SJSA1 (cell line): Measurements from ENCODE around the gene AAMP. TPM values are rescaled to one million over a fixed set of nuclear protein-coding genes. Genes with fewer than 3 reads are reported as not detected.

Experiments used
- DNase-seq, 2 experiments: peaks; one replicate each; pipeline ENCODE4 v3.0.0-alpha.2; 2015 to 2020; ENCODE audit warnings: low spot score in 2 of 2, low read depth in 1 of 2
- H3K27ac ChIP-seq: fragments of 250-450 bp; sonication (Bioruptor Pico); 2 replicates; pipeline ENCODE4 v1.5.1; 2020; ENCODE audit warnings: mild to moderate bottlenecking, moderate library complexity
- H3K27me3 ChIP-seq: fragments of 250-450 bp; sonication (Bioruptor Pico); replicated peaks from 2 replicates; pipeline ENCODE4 v1.5.1; 2020; ENCODE audit warnings: mild to moderate bottlenecking, moderate library complexity
- H3K36me3 ChIP-seq: fragments of 250-450 bp; sonication (Bioruptor Pico); 2 replicates; pipeline ENCODE4 v1.5.1; 2020; ENCODE audit warnings: mild to moderate bottlenecking
- H3K4me1 ChIP-seq: fragments of 250-450 bp; sonication (Bioruptor Pico); replicated peaks from 2 replicates; pipeline ENCODE4 v1.6.1; 2021; ENCODE audit warnings: mild to moderate bottlenecking
- H3K4me3 ChIP-seq: fragments of 250-450 bp; sonication (Bioruptor Pico); 2 replicates; pipeline ENCODE4 v1.5.1; 2020; ENCODE audit warnings: mild to moderate bottlenecking
- H3K9me3 ChIP-seq: fragments of 250-450 bp; sonication (Bioruptor Pico); replicated peaks from 2 replicates; pipeline ENCODE4 v1.5.1; 2020; ENCODE audit warnings: mild to moderate bottlenecking
- total RNA-seq: library from RNA; depleted of rRNA; stranded (reverse); fragments of >200 nt; shearing (Covaris generic); gene quantifications from 2 replicates; pipeline ENCODE4 v1.2.3, GENCODE V29; 2014

Gene AAMP
- total RNA-seq, 1 experiment from 2014 or later: 184 TPM

- Histone ChIP-seq H3K27me3 (no peaks in the 10 kb centered on the region), H3K36me3 (no peaks in the 10 kb centered on the region), H3K4me3 (no peak overlapping the region), H3K27ac (no peak overlapping the region), H3K4me1 (no peaks in the 10 kb centered on the region), H3K9me3 (no peaks in the 10 kb centered on the region)
- DNase-seq: no peak
Measured at GRCh38 chr2:218305383-218305782, 35.4 kb upstream of the AAMP start.

- no peaks in the 10 kb centered on the region for H3K36me3 ChIP-seq
- no peaks in the 10 kb centered on the region for H3K27me3 ChIP-seq
- no peak overlapping the region for H3K27ac ChIP-seq
- H3K4me1 ChIP-seq: no peaks in the 10 kb centered on the region
- no peaks in the 10 kb centered on the region for H3K9me3 ChIP-seq
- peak; percentile 73 to 82 for DNase-seq
- no peak overlapping the region for H3K4me3 ChIP-seq
Measured at GRCh38 chr2:218301176-218301819, 31.4 kb upstream of the AAMP start.

DNA sequence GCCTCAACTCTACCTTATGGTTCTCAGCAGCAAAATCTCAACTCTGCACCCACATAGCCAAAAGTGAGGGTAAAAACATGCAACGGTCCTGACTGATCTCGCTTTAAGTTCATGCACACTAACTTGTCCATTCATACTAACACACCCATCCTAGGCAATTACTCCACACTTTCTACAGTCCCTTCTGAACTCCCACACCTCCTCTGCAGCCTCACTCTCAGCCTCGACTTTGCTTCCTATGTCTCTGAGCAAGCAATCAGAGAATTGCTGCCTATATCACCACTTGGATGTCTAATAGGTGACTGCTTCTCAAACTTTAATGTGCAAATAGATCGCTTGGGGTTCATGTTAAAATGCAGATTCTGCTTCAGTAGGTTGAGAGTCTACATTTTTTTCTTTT lies 30.2 kb upstream of the AAMP start:
- no peaks in the 10 kb centered on the region for H3K27me3 ChIP-seq
- H3K36me3 ChIP-seq: no peaks in the 10 kb centered on the region
- no peak for DNase-seq
- H3K4me1 ChIP-seq: no peaks in the 10 kb centered on the region
- no peak overlapping the region for H3K4me3 ChIP-seq
- H3K27ac ChIP-seq: no peak overlapping the region
- H3K9me3 ChIP-seq: no peaks in the 10 kb centered on the region

- no peaks in the 10 kb centered on the region for H3K27me3 ChIP-seq
- H3K4me1 ChIP-seq: no peaks in the 10 kb centered on the region
- no peak overlapping the region for H3K27ac ChIP-seq
- H3K4me3 ChIP-seq: no peak overlapping the region
- no peak for DNase-seq
- no peaks in the 10 kb centered on the region for H3K9me3 ChIP-seq
- H3K36me3 ChIP-seq: no peaks in the 10 kb centered on the region
Measured at GRCh38 chr2:218298314-218298875, 28.5 kb upstream of the AAMP start.

- Histone ChIP-seq H3K4me3 (no peak overlapping the region), H3K9me3 (no peaks in the 10 kb centered on the region), H3K27me3 (no peaks in the 10 kb centered on the region), H3K36me3 (no peaks in the 10 kb centered on the region), H3K4me1 (peaks cover 5% of the 10 kb centered on the region), H3K27ac (no peak overlapping the region)
- no peak for DNase-seq
Measured at GRCh38 chr2:218296847-218297246, 26.9 kb upstream of the AAMP start.

DNA sequence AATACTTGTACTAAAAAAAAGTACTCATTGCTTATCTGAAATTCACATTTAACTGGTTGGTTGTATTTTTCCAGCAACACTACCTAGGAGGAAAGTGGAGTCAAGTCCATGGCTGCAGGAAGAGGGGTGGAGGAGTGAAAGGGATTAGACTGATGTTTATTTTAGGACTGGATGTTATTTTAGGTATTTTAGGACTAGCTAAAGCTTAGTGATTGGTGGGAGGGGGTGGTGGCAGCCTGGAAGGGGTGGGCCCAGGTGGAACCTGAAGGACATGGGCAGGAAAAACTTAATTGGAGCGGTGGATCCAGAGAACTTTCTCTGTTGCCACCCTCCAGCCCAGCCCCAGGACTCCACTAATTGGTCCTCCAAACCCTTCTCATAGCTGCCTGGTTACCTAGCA lies 26.3 kb upstream of the AAMP start:
- H3K4me3 ChIP-seq: no peak overlapping the region
- no peak overlapping the region for H3K27ac ChIP-seq
- no peaks in the 10 kb centered on the region for H3K9me3 ChIP-seq

DNA sequence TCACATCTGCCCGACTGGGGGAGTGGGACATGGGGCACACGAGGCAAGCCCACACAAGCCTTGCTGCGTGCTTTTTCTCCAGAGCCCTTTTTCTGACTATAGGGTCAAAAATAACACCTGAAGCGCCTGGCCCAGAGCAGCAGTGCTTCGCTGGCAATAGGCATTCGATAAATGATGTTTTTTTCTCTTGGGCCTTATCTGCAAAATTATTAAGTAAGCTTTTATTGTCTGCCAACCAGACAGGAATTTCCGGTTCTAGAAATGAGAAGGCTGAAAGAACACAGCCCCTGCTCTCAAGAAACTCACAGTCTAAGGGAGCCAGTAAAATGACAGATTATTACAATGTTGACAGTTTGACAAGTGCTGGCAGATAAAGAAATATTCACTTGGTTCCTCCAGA lies 25.1 kb upstream of the AAMP start:
- Histone ChIP-seq H3K4me1 (peaks cover 21% of the 10 kb centered on the region), H3K27ac (no peak overlapping the region), H3K4me3 (no peak overlapping the region), H3K9me3 (no peaks in the 10 kb centered on the region), H3K27me3 (no peaks in the 10 kb centered on the region), H3K36me3 (no peaks in the 10 kb centered on the region)
- DNase-seq: no peak

More for the DNA sequence above, 26.3 kb upstream of the AAMP start:
- no peaks in the 10 kb centered on the region for H3K36me3 ChIP-seq
- H3K4me1 ChIP-seq: peaks cover 10% of the 10 kb centered on the region
- H3K27me3 ChIP-seq: no peaks in the 10 kb centered on the region
- no peak for DNase-seq

DNA sequence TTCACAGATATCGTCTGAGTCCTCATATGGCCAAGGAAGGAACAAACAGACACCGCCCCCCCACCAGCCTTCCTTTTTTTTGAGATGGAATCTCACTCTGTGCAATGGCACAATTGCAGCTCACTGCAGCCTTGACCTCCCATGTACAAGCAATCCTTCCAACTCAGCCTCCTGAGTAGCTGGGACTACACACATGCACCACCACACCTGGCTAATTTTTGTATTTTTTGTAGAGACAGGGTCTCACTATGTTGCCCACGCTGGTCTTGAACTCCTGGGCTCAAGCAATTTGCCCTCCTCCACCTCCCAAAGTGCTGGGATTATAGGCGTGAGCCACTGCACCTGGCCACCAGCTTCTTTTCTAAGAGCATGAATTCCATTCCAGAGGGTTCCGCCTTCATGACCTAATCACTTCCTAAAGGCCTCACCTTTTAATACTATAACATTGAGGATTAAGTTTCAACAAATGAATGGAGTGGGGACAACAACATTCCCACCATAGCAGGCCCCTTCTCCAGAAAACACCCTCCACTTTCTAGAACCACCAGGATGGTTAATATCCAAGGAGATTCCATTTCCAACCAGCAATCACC lies 24.6 kb upstream of the AAMP start:
- no peak overlapping the region for H3K4me3 ChIP-seq
- no peak overlapping the region for H3K27ac ChIP-seq
- DNase-seq: no peak
- H3K9me3 ChIP-seq: no peaks in the 10 kb centered on the region
- no peaks in the 10 kb centered on the region for H3K36me3 ChIP-seq
- peaks cover 24% of the 10 kb centered on the region for H3K4me1 ChIP-seq
- H3K27me3 ChIP-seq: no peaks in the 10 kb centered on the region

GRCh38 chr2:218293715-218294429 lies 23.9 kb upstream of the AAMP start:
- DNase-seq: no peak
- Histone ChIP-seq H3K27me3 (no peaks in the 10 kb centered on the region), H3K4me1 (peaks cover 24% of the 10 kb centered on the region), H3K9me3 (no peaks in the 10 kb centered on the region), H3K36me3 (no peaks in the 10 kb centered on the region), H3K27ac (no peak overlapping the region), H3K4me3 (no peak overlapping the region)

DNA sequence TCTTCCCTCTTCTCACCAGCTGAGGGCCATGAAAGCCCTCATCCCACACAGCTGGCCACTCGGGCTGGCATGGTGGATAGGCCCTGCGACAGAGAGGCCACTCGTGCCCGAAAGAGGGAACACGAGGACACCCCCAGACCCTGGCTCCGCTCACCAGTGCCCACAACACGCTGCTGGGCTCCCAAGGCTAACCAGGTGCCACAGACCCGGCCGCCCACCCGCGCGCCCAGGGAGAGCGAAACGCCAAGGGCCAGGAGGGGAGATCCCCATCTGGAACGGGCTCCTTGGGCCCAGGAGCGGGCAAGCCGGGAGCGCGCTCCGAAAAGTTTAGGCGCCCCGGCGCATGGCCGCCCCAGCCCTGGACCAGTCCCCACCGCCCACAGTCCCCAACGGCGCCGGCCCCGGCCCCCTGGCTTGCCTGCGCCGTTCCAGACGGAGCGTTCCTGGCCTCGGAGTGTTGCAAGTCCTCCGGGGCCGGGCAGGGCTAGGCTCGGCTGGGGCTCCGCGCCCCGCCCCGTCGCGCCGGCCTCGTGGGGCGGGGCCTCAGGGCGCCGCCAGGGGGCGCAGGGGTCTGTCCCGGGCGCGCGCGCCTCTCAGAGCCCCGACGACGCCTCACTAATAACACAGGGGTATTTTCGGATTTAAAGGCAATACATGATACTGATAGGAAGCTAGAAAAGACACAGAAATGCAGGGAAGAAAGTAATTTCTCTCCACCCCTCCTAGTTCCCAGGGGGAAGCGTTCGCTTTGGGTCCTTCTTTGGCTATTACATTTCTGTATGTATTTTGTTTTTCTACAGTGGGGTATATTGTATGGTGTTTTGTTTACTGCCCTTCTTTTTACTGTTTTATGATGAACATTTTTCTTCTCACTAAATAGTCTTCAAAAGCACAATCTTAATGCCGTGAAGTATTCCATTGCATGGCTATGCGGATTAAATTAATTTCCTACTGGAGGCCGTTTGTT lies 22.4 kb upstream of the AAMP start, which contains the start of gene TMBIM1:
TSS of gene TMBIM1 (minus strand) at position 456 of the 967 bp plus-strand sequence. CDS start 10,362 bp downstream, outside the sequence.
- peak; percentile 65 to 74 for DNase-seq
- Histone ChIP-seq H3K27ac (peak within 1 kb of the TSS; percentile 57), H3K9me3 (no peaks in the 10 kb centered on the region)

GRCh38 chr2:218291318-218292047 lies 21.5 kb upstream of the AAMP start:
- H3K4me3 ChIP-seq: peak overlapping the region; percentile 84
- no peaks in the 10 kb centered on the region for H3K9me3 ChIP-seq
- H3K27ac ChIP-seq: no peak overlapping the region; the same call in 1 of the 2 replicates
- H3K4me1 ChIP-seq: peaks cover 38% of the 10 kb centered on the region
- DNase-seq: no peak
- no peaks in the 10 kb centered on the region for H3K27me3 ChIP-seq
- no peaks in the 10 kb centered on the region for H3K36me3 ChIP-seq

More for the DNA sequence above, 22.4 kb upstream of the AAMP start, which contains the start of gene TMBIM1:
- H3K27me3 ChIP-seq: no peaks in the 10 kb centered on the region
- H3K4me1 ChIP-seq: peaks cover 30% of the 10 kb centered on the region
- H3K36me3 ChIP-seq: no peaks in the 10 kb centered on the region
- H3K4me3 ChIP-seq: peak within 1 kb of the TSS; percentile 84

DNA sequence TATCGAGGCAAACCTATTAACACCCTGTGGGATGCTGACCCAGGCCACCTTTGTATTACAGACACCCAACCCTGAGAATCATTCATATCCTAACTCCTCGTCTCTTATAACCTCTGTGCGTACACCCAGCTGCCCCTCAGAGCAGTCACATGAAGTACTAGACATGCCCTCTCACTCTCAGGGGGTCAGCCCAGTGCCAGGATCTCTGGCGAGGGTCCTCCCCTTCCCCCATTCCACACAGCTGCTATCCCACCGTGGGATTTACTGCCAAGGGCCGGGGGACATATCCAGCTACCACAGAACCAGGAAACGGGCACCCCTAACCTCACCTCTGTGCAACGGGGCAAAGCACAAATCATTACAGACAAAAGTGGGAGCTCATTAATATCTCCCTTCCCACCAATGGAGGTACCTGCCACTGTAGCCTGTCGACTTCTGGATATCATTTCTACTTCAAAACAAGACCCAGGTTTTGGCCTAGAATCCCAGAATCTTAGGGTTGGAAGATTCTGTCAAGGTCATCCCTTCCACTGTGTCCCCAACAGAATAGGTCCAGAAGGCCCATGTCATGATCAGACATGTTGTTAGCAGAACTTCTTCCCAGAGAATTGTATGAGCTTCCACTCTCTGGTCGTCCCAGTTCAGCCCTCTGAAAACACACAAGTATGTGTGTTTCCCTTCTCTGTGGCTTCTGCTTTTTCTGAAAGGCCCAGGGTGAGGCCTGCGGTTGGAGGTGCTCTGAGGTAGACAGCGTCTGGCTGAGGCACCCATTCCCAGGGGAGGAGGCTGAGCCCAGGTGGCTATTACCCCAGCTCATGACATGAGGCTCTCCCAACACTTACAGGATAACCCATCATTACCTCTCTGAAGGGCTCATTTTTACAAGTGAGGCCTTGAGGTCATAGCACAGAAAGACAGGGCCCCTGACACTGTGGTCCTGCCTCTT lies 20.7 kb upstream of the AAMP start:
- Histone ChIP-seq H3K9me3 (no peaks in the 10 kb centered on the region), H3K36me3 (peaks cover 3% of the 10 kb centered on the region), H3K4me1 (peaks cover 47% of the 10 kb centered on the region), H3K27ac (no peak overlapping the region), H3K4me3 (no peak overlapping the region), H3K27me3 (no peaks in the 10 kb centered on the region)
- DNase-seq: no peak
